ENCODE results near the gene PRR14.

PRR14 gene

GRCh38 chr16:30650369-30651123 is at the start of gene PRR14:
PRR14 (plus strand) TSS chr16:30650960; CDS start chr16:30651646, 686 bp downstream.
- DNase-seq (ENCODE audit: low spot score): peak; percentile 99

GRCh38 chr16:30601966-30602365 is 48.8 kb upstream of the PRR14 start:
- DNase-seq (ENCODE audit: low spot score): no peak

GRCh38 chr16:30602616-30603277 is 48.0 kb upstream of the PRR14 start:
- DNase-seq (ENCODE audit: low spot score): peak; percentile 42

GRCh38 chr16:30603945-30604315 is 46.8 kb upstream of the PRR14 start:
- DNase-seq (ENCODE audit: low spot score): no peak

- DNase-seq (ENCODE audit: low spot score): no peak
These were observed 46.3 kb upstream of the PRR14 start for GRCh38 chr16:30604316-30604947.

- peak; percentile 46 for DNase-seq (ENCODE audit: low spot score)
These were observed 45.6 kb upstream of the PRR14 start for GRCh38 chr16:30605158-30605557.

GRCh38 chr16:30606004-30606403 is 44.8 kb upstream of the PRR14 start:
- DNase-seq (ENCODE audit: low spot score): no peak

GRCh38 chr16:30609002-30609925 is 41.5 kb upstream of the PRR14 start:
- DNase-seq (ENCODE audit: low spot score): peak; percentile 45

- peak; percentile 98 for DNase-seq (ENCODE audit: low spot score)
These were observed 40.6 kb upstream of the PRR14 start, which contains the start of gene ZNF689 for GRCh38 chr16:30609926-30610839. ZNF689 (minus strand) TSS chr16:30610389; CDS start chr16:30610041, 348 bp downstream.

- DNase-seq (ENCODE audit: low spot score): peak; percentile 53
These were observed 35.2 kb upstream of the PRR14 start for GRCh38 chr16:30615358-30616091.

GRCh38 chr16:30619202-30619601 is 31.6 kb upstream of the PRR14 start:
- peak; percentile 65 for DNase-seq (ENCODE audit: low spot score)

- no peak for DNase-seq (ENCODE audit: low spot score)
These were observed 31.1 kb upstream of the PRR14 start for GRCh38 chr16:30619638-30620037.

- no peak for DNase-seq (ENCODE audit: low spot score)
These were observed 30.6 kb upstream of the PRR14 start for GRCh38 chr16:30620169-30620568.

GRCh38 chr16:30621765-30622164 is 29.0 kb upstream of the PRR14 start:
- DNase-seq (ENCODE audit: low spot score): no peak

GRCh38 chr16:30622455-30623032 is 28.2 kb upstream of the PRR14 start:
- DNase-seq (ENCODE audit: low spot score): no peak

GRCh38 chr16:30623536-30624283 is 27.1 kb upstream of the PRR14 start:
- DNase-seq (ENCODE audit: low spot score): no peak

GRCh38 chr16:30626236-30626635 is 24.5 kb upstream of the PRR14 start:
- no peak for DNase-seq (ENCODE audit: low spot score)

GRCh38 chr16:30628628-30629540 is 21.9 kb upstream of the PRR14 start:
- peak; percentile 86 for DNase-seq (ENCODE audit: low spot score)
